GM12878 (cell line): ENCODE results near the gene INA.

Source experiments
- EZH2 ChIP-seq: IDR thresholded peaks from 2 replicates; pipeline ENCODE4 v1.6.1; 2012; ENCODE audit warnings: low read depth, mild to moderate bottlenecking, control low read depth, inconsistent platforms, low read length, borderline replicate concordance; ENCODE audit not compliant: control insufficient read depth
- HDAC2 ChIP-seq: fragments of 200-600 bp; sonication (generic); IDR thresholded peaks from 2 replicates; pipeline ENCODE4 v1.6.1; 2017
- HDAC6 ChIP-seq: fragments of 200-600 bp; sonication (generic); IDR thresholded peaks from one replicate; pipeline ENCODE4 v1.8.0; 2017; ENCODE audit warnings: antibody characterized with exemption; ENCODE audit not compliant: unreplicated experiment
- POLR2A ChIP-seq: IDR thresholded peaks from 2 replicates; pipeline ENCODE4 v1.6.1; 2011; ENCODE audit warnings: low read depth, mild to moderate bottlenecking, low read length
- RAD21 ChIP-seq: IDR thresholded peaks from 2 replicates; pipeline ENCODE4 v1.6.1; 2011; ENCODE audit warnings: mild to moderate bottlenecking, low read depth, low read length, moderate library complexity; ENCODE audit not compliant: insufficient read depth
- RFX5 ChIP-seq: IDR thresholded peaks from 2 replicates; pipeline ENCODE4 v1.6.1; 2011; ENCODE audit warnings: low read depth, low read length, improper control_type of control experiment
- SIX5 ChIP-seq: IDR thresholded peaks from 2 replicates; pipeline ENCODE4 v1.6.1; 2011; ENCODE audit warnings: mild to moderate bottlenecking, low read depth, low read length, moderate library complexity; ENCODE audit not compliant: severe bottlenecking
- TCF3 ChIP-seq: IDR thresholded peaks from 2 replicates; pipeline ENCODE4 v1.6.1; 2012; ENCODE audit warnings: low read depth, mild to moderate bottlenecking, low read length, borderline replicate concordance; ENCODE audit not compliant: insufficient read depth
- TF ChIP-seq, protein P1 (sequence below): fragments of 150-350 bp; IDR thresholded peaks from 2 replicates; pipeline ENCODE4 v1.6.1; 2016; ENCODE audit warnings: low read depth, low read length
- TF ChIP-seq, protein P2 (sequence below), 3 experiments: IDR thresholded peaks in 2 of 3; conservative IDR thresholded peaks in 1 of 3; 2 replicates each; pipeline ENCODE4 v1.5.1; 2011; ENCODE audit warnings: low read depth in 3 of 3, low read length in 3 of 3, mild to moderate bottlenecking in 3 of 3, control low read depth in 2 of 3, moderate library complexity in 2 of 3, inconsistent platforms in 1 of 3, mixed read lengths in 1 of 3; ENCODE audit not compliant: control insufficient read depth in 2 of 3, insufficient read depth in 1 of 3; ENCODE audit errors: extremely low read depth in 1 of 3
- TF ChIP-seq, protein P3 (sequence below): IDR thresholded peaks from 2 replicates; pipeline ENCODE4 v1.6.1; 2012; ENCODE audit warnings: mild to moderate bottlenecking, low read depth, low read length

DNA sequence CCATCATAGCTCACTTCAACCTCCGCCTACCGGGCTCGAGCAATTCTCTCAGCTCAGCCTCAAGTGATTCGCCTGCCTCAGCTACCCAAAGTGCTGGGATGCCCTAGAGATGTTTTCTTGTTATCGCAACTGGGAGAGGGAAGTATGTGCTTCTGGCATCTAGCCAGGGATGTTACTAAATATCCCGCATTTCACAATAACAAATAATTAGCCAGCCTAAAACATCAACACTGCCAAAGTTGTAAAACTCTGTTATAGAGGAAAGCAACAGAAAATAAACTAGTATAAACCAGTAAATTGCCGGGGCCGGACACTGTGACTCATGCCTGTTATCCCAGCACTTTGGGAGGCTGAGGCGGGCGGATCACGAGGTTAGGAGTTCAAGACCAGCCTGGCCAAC is 7.2 kb downstream of the INA start:
- TF ChIP-seq, protein P1, sequence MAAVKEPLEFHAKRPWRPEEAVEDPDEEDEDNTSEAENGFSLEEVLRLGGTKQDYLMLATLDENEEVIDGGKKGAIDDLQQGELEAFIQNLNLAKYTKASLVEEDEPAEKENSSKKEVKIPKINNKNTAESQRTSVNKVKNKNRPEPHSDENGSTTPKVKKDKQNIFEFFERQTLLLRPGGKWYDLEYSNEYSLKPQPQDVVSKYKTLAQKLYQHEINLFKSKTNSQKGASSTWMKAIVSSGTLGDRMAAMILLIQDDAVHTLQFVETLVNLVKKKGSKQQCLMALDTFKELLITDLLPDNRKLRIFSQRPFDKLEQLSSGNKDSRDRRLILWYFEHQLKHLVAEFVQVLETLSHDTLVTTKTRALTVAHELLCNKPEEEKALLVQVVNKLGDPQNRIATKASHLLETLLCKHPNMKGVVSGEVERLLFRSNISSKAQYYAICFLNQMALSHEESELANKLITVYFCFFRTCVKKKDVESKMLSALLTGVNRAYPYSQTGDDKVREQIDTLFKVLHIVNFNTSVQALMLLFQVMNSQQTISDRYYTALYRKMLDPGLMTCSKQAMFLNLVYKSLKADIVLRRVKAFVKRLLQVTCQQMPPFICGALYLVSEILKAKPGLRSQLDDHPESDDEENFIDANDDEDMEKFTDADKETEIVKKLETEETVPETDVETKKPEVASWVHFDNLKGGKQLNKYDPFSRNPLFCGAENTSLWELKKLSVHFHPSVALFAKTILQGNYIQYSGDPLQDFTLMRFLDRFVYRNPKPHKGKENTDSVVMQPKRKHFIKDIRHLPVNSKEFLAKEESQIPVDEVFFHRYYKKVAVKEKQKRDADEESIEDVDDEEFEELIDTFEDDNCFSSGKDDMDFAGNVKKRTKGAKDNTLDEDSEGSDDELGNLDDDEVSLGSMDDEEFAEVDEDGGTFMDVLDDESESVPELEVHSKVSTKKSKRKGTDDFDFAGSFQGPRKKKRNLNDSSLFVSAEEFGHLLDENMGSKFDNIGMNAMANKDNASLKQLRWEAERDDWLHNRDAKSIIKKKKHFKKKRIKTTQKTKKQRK: no peak
- no peak for TF ChIP-seq EZH2
- TF ChIP-seq RAD21: no peak
- no peak for TF ChIP-seq POLR2A
- TF ChIP-seq, protein P2, sequence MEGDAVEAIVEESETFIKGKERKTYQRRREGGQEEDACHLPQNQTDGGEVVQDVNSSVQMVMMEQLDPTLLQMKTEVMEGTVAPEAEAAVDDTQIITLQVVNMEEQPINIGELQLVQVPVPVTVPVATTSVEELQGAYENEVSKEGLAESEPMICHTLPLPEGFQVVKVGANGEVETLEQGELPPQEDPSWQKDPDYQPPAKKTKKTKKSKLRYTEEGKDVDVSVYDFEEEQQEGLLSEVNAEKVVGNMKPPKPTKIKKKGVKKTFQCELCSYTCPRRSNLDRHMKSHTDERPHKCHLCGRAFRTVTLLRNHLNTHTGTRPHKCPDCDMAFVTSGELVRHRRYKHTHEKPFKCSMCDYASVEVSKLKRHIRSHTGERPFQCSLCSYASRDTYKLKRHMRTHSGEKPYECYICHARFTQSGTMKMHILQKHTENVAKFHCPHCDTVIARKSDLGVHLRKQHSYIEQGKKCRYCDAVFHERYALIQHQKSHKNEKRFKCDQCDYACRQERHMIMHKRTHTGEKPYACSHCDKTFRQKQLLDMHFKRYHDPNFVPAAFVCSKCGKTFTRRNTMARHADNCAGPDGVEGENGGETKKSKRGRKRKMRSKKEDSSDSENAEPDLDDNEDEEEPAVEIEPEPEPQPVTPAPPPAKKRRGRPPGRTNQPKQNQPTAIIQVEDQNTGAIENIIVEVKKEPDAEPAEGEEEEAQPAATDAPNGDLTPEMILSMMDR (IDR thresholded peaks at IDR 0.05 in 2 of 3, conservative IDR thresholded peaks at IDR 0.05 in 1 of 3; ENCODE audit: control insufficient read depth in 2 of 3, extremely low read depth in 1 of 3, insufficient read depth in 1 of 3, low read depth in 3 of 3, low read length in 3 of 3): no peak
- TF ChIP-seq RFX5: no peak
- TF ChIP-seq SIX5: no peak
- TF ChIP-seq HDAC6: no peak
- TF ChIP-seq, protein P3, sequence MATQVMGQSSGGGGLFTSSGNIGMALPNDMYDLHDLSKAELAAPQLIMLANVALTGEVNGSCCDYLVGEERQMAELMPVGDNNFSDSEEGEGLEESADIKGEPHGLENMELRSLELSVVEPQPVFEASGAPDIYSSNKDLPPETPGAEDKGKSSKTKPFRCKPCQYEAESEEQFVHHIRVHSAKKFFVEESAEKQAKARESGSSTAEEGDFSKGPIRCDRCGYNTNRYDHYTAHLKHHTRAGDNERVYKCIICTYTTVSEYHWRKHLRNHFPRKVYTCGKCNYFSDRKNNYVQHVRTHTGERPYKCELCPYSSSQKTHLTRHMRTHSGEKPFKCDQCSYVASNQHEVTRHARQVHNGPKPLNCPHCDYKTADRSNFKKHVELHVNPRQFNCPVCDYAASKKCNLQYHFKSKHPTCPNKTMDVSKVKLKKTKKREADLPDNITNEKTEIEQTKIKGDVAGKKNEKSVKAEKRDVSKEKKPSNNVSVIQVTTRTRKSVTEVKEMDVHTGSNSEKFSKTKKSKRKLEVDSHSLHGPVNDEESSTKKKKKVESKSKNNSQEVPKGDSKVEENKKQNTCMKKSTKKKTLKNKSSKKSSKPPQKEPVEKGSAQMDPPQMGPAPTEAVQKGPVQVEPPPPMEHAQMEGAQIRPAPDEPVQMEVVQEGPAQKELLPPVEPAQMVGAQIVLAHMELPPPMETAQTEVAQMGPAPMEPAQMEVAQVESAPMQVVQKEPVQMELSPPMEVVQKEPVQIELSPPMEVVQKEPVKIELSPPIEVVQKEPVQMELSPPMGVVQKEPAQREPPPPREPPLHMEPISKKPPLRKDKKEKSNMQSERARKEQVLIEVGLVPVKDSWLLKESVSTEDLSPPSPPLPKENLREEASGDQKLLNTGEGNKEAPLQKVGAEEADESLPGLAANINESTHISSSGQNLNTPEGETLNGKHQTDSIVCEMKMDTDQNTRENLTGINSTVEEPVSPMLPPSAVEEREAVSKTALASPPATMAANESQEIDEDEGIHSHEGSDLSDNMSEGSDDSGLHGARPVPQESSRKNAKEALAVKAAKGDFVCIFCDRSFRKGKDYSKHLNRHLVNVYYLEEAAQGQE: no peak
- no peak for TF ChIP-seq HDAC2
- TF ChIP-seq TCF3: no peak
